HepG2 (cell line): ENCODE data around the gene PPCDC. TPM values are rescaled to one million over a fixed set of nuclear protein-coding genes. Genes with fewer than 3 reads are reported as not detected.
A peak's percentile ranks its signal among the peaks of the same experiment; 100 is the strongest.

Experiments used
- BRD4 ChIP-seq: sonication (generic); formaldehyde crosslinking; IDR thresholded peaks from 2 replicates; pipeline ENCODE4 v1.4.0; 2020; ENCODE audit warnings: missing genetic modification reagents
- FIP1L1 ChIP-seq: fragments of 200-400 bp; formaldehyde crosslinking; IDR thresholded peaks from 2 replicates; pipeline ENCODE4 v1.6.1; 2018; ENCODE audit warnings: low read depth, mild to moderate bottlenecking, low read length, moderate library complexity, borderline replicate concordance; ENCODE audit not compliant: insufficient read depth
- IRF2 ChIP-seq: IDR thresholded peaks from 2 replicates; pipeline ENCODE4 v1.6.1; 2018; ENCODE audit warnings: missing genetic modification reagents, missing compliant biosample characterization
- NCOA5 ChIP-seq: sonication (generic); formaldehyde crosslinking; IDR thresholded peaks from 2 replicates; pipeline ENCODE4 v1.4.0; 2020; ENCODE audit warnings: missing genetic modification reagents
- POLR2G ChIP-seq: fragments of 200-400 bp; formaldehyde crosslinking; IDR thresholded peaks from 2 replicates; pipeline ENCODE4 v1.6.1; 2018; ENCODE audit warnings: mild to moderate bottlenecking, low read depth, low read length, moderate library complexity
- RBFOX2 ChIP-seq: fragments of 200-400 bp; formaldehyde crosslinking; IDR thresholded peaks from 2 replicates; pipeline ENCODE4 v1.6.1; 2017; ENCODE audit warnings: low read depth, mild to moderate bottlenecking, low read length
- REST ChIP-seq, 2 experiments: IDR thresholded peaks; 2 replicates each; pipeline ENCODE4 v1.6.1; 2011 to 2012; ENCODE audit warnings: low read length in 2 of 2, borderline replicate concordance in 1 of 2, low read depth in 1 of 2, mild to moderate bottlenecking in 1 of 2, moderate library complexity in 1 of 2
- SNAI1 ChIP-seq: sonication (generic); formaldehyde crosslinking; IDR thresholded peaks from 2 replicates; pipeline ENCODE4 v1.5.0; 2020; ENCODE audit warnings: mild to moderate bottlenecking, missing genetic modification reagents, borderline replicate concordance
- SPEN ChIP-seq: sonication (generic); formaldehyde crosslinking; IDR thresholded peaks from 2 replicates; pipeline ENCODE4 v1.5.1; 2020; ENCODE audit warnings: low read depth, mild to moderate bottlenecking, missing genetic modification reagents
- TAF1 ChIP-seq: sonication (generic); formaldehyde crosslinking; IDR thresholded peaks from 2 replicates; pipeline ENCODE4 v1.4.0; 2020; ENCODE audit warnings: missing genetic modification reagents
- THRA ChIP-seq: sonication (generic); formaldehyde crosslinking; IDR thresholded peaks from 2 replicates; pipeline ENCODE4 v1.4.0; 2020; ENCODE audit warnings: missing genetic modification reagents, borderline replicate concordance
- ZBTB7B ChIP-seq: sonication (generic); formaldehyde crosslinking; IDR thresholded peaks from 2 replicates; pipeline ENCODE4 v1.4.0; 2020; ENCODE audit warnings: missing genetic modification reagents
- ZNF230 ChIP-seq: sonication (generic); formaldehyde crosslinking; IDR thresholded peaks from 2 replicates; pipeline ENCODE4 v1.4.0; 2020; ENCODE audit warnings: mild to moderate bottlenecking, missing genetic modification reagents
- ZNF256 ChIP-seq: sonication (generic); formaldehyde crosslinking; conservative IDR thresholded peaks from 2 replicates; pipeline ENCODE4 v1.4.0; 2020; ENCODE audit warnings: missing genetic modification reagents
- ZNF329 ChIP-seq: sonication (generic); formaldehyde crosslinking; IDR thresholded peaks from 2 replicates; pipeline ENCODE4 v1.9.0; 2021; ENCODE audit warnings: low read depth, mild to moderate bottlenecking, missing genetic modification reagents
- ZNF446 ChIP-seq: sonication (generic); formaldehyde crosslinking; IDR thresholded peaks from 2 replicates; pipeline ENCODE4 v1.5.0; 2020; ENCODE audit warnings: mild to moderate bottlenecking, missing genetic modification reagents
- ZNF510 ChIP-seq: sonication (generic); formaldehyde crosslinking; IDR thresholded peaks from 2 replicates; pipeline ENCODE4 v1.4.0; 2020; ENCODE audit warnings: low read depth, mild to moderate bottlenecking, missing genetic modification reagents
- ZNF513 ChIP-seq: sonication (generic); formaldehyde crosslinking; conservative IDR thresholded peaks from 2 replicates; pipeline ENCODE4 v1.5.0; 2020; ENCODE audit warnings: missing genetic modification reagents
- ZNF652 ChIP-seq: IDR thresholded peaks from 2 replicates; pipeline ENCODE4 v1.6.1; 2016; ENCODE audit warnings: low read depth, borderline replicate concordance
- ZSCAN20 ChIP-seq: sonication (generic); formaldehyde crosslinking; IDR thresholded peaks from 2 replicates; pipeline ENCODE4 v1.4.0; 2020; ENCODE audit warnings: missing genetic modification reagents, mild to moderate bottlenecking, borderline replicate concordance
- polyA plus RNA-seq, 8 experiments: library from polyadenylated mRNA; depleted of rRNA in 3 of 8; stranded (reverse) in 7 of 8; unstranded in 1 of 8; fragments of >200 nt; fragmentation: Illumina TruSeq in 4 of 8; extraction: Trizol in 4 of 8; gene quantifications; 2 replicates each; pipeline versions ENCODE4 v1.2.1 to v1.2.3, GENCODE V29; 2011 to 2016; ENCODE audit warnings: low read depth in 4 of 8, missing spikeins in 1 of 8, mixed read lengths in 1 of 8; ENCODE audit not compliant: insufficient read depth in 1 of 8
- total RNA-seq, 5 experiments: library from RNA; depleted of rRNA; stranded (reverse); fragments of >200 nt; fragmentation: Illumina TruSeq; extraction: Trizol; gene quantifications; 2 replicates each; pipeline ENCODE4 v1.2.3, GENCODE V29; 2016; ENCODE audit warnings: low read depth in 1 of 5
- TF ChIP-seq, protein P1 (sequence below): sonication (generic); formaldehyde crosslinking; IDR thresholded peaks from 2 replicates; pipeline ENCODE4 v1.5.1; 2020; ENCODE audit warnings: missing genetic modification reagents, mild to moderate bottlenecking, borderline replicate concordance
- TF ChIP-seq, protein P2 (sequence below): conservative IDR thresholded peaks from 2 replicates; pipeline ENCODE4 v1.6.1; 2018; ENCODE audit warnings: missing genetic modification reagents

The PPCDC gene
- total and polyA plus RNA-seq, 2 of the 13 experiments (the other 11 are each of a cell fraction or from before 2014, with no cell fraction given): 12.3 to 12.8 TPM

GRCh38 chr15:75065467-75065850, 42.1 kb downstream of the PPCDC start (continued):
- TF ChIP-seq, protein P1, sequence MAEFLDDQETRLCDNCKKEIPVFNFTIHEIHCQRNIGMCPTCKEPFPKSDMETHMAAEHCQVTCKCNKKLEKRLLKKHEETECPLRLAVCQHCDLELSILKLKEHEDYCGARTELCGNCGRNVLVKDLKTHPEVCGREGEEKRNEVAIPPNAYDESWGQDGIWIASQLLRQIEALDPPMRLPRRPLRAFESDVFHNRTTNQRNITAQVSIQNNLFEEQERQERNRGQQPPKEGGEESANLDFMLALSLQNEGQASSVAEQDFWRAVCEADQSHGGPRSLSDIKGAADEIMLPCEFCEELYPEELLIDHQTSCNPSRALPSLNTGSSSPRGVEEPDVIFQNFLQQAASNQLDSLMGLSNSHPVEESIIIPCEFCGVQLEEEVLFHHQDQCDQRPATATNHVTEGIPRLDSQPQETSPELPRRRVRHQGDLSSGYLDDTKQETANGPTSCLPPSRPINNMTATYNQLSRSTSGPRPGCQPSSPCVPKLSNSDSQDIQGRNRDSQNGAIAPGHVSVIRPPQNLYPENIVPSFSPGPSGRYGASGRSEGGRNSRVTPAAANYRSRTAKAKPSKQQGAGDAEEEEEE (CRISPR knock-in tag): no peak
- TF ChIP-seq ZNF652 (CRISPR knock-in tag): 0 out of 2 replicates have a peak, but pooled peaks have one; percentile 26
- TF ChIP-seq TAF1 (CRISPR knock-in tag): no peak
- TF ChIP-seq IRF2: no peak
- no peak for TF ChIP-seq ZNF230 (CRISPR knock-in tag)
- TF ChIP-seq NCOA5 (CRISPR knock-in tag): no peak
- TF ChIP-seq ZNF329 (CRISPR knock-in tag): no peak
- no peak; the same call in 1 of the 2 replicates for TF ChIP-seq ZBTB7B (CRISPR knock-in tag)
- TF ChIP-seq POLR2G: no peak
- TF ChIP-seq ZSCAN20 (CRISPR knock-in tag): no peak
- TF ChIP-seq RBFOX2: no peak
- no peak for TF ChIP-seq ZNF446
- no peak for TF ChIP-seq REST (IDR thresholded peaks at IDR 0.05; ENCODE audit: borderline replicate concordance in 1 of 2, low read depth in 1 of 2, low read length in 2 of 2)
- no peak for TF ChIP-seq SNAI1 (CRISPR knock-in tag)
- TF ChIP-seq, protein P2, sequence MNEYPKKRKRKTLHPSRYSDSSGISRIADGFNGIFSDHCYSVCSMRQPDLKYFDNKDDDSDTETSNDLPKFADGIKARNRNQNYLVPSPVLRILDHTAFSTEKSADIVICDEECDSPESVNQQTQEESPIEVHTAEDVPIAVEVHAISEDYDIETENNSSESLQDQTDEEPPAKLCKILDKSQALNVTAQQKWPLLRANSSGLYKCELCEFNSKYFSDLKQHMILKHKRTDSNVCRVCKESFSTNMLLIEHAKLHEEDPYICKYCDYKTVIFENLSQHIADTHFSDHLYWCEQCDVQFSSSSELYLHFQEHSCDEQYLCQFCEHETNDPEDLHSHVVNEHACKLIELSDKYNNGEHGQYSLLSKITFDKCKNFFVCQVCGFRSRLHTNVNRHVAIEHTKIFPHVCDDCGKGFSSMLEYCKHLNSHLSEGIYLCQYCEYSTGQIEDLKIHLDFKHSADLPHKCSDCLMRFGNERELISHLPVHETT (CRISPR knock-in tag): no peak
- TF ChIP-seq SPEN (CRISPR knock-in tag): no peak
- TF ChIP-seq ZNF256 (CRISPR knock-in tag): no peak
- TF ChIP-seq BRD4 (CRISPR knock-in tag): no peak
- TF ChIP-seq THRA (CRISPR knock-in tag): peak; percentile 28; the same call in 1 of the 2 replicates
- TF ChIP-seq ZNF513: no peak
- TF ChIP-seq FIP1L1: no peak
- no peak for TF ChIP-seq ZNF510 (CRISPR knock-in tag)
